ENCODE data around the gene OR51L1. TPM values are rescaled to one million over a fixed set of nuclear protein-coding genes. Genes with fewer than 3 reads are reported as not detected.

OR51L1 gene
- total RNA-seq, 2 donors from 2014 or later = not detected

GRCh38 chr11:5013012-5013411 is 18.4 kb downstream of the OR51L1 start:
- H3K27me3 Mint-ChIP-seq = no peaks in the 10 kb centered on the region
- H3K4me3 Mint-ChIP-seq = no peak overlapping the region
- ATAC-seq = no peak
- H3K9me3 Mint-ChIP-seq = no peaks in the 10 kb centered on the region
- no peak for DNase-seq (ENCODE audit: low spot score)
- H3K36me3 Mint-ChIP-seq = no peaks in the 10 kb centered on the region
- H3K27ac Mint-ChIP-seq = no peak overlapping the region
- H3K4me1 Mint-ChIP-seq (ENCODE audit: low read depth in 2 of 2) = no peaks in the 10 kb centered on the region

- H3K9me3 Mint-ChIP-seq = peaks cover 21% of the 10 kb centered on the region
- no peak for ATAC-seq
- H3K36me3 Mint-ChIP-seq = peaks cover 6% of the 10 kb centered on the region
- DNase-seq (ENCODE audit: low spot score) = no peak
- no peak overlapping the region for H3K27ac Mint-ChIP-seq
- no peaks in the 10 kb centered on the region for H3K4me1 Mint-ChIP-seq (ENCODE audit: low read depth in 2 of 2)
- H3K4me3 Mint-ChIP-seq = no peak overlapping the region
- no peaks in the 10 kb centered on the region for H3K27me3 Mint-ChIP-seq
These were observed 27.3 kb downstream of the OR51L1 start for GRCh38 chr11:5021996-5022395.

GRCh38 chr11:5036669-5037068 is 42.0 kb downstream of the OR51L1 start:
- H3K4me3 Mint-ChIP-seq = no peak overlapping the region

GRCh38 chr11:5037926-5038325 is 43.3 kb downstream of the OR51L1 start:
- ATAC-seq (no peak), DNase-seq (ENCODE audit: low spot score) (no peak)
- Mint-ChIP-seq H3K36me3 (no peaks in the 10 kb centered on the region), H3K27me3 (no peaks in the 10 kb centered on the region), H3K4me3 (no peak overlapping the region), H3K27ac (no peak overlapping the region), H3K9me3 (peaks cover 8% of the 10 kb centered on the region), H3K4me1 (ENCODE audit: low read depth in 2 of 2) (no peaks in the 10 kb centered on the region)

More at GRCh38 chr11:5036669-5037068, 42.0 kb downstream of the OR51L1 start:
- Mint-ChIP-seq H3K4me1 (ENCODE audit: low read depth in 2 of 2) (no peaks in the 10 kb centered on the region), H3K27me3 (no peaks in the 10 kb centered on the region), H3K36me3 (no peaks in the 10 kb centered on the region), H3K27ac (no peak overlapping the region), H3K9me3 (peaks cover 4% of the 10 kb centered on the region)
- no peak for DNase-seq (ENCODE audit: low spot score)
- ATAC-seq = no peak

- Mint-ChIP-seq H3K27ac (no peak overlapping the region), H3K9me3 (peaks cover 8% of the 10 kb centered on the region), H3K36me3 (no peaks in the 10 kb centered on the region), H3K4me1 (ENCODE audit: low read depth in 2 of 2) (no peaks in the 10 kb centered on the region), H3K4me3 (no peak overlapping the region), H3K27me3 (no peaks in the 10 kb centered on the region)
- DNase-seq (ENCODE audit: low spot score) (no peak), ATAC-seq (no peak)
These were observed 43.7 kb downstream of the OR51L1 start for GRCh38 chr11:5038341-5038740.

GRCh38 chr11:5040876-5041275 is 46.2 kb downstream of the OR51L1 start:
- no peak overlapping the region for H3K27ac Mint-ChIP-seq
- no peaks in the 10 kb centered on the region for H3K27me3 Mint-ChIP-seq
- no peaks in the 10 kb centered on the region for H3K36me3 Mint-ChIP-seq
- DNase-seq (ENCODE audit: low spot score) (no peak), ATAC-seq (no peak)
- peaks cover 8% of the 10 kb centered on the region for H3K9me3 Mint-ChIP-seq
- H3K4me1 Mint-ChIP-seq (ENCODE audit: low read depth in 2 of 2) = no peaks in the 10 kb centered on the region
- H3K4me3 Mint-ChIP-seq = no peak overlapping the region

- Mint-ChIP-seq H3K9me3 (peaks cover 8% of the 10 kb centered on the region), H3K27ac (no peak overlapping the region), H3K4me1 (ENCODE audit: low read depth in 2 of 2) (no peaks in the 10 kb centered on the region), H3K4me3 (no peak overlapping the region), H3K36me3 (no peaks in the 10 kb centered on the region), H3K27me3 (no peaks in the 10 kb centered on the region)
- DNase-seq (ENCODE audit: low spot score) (no peak), ATAC-seq (no peak)
These were observed 47.4 kb downstream of the OR51L1 start for GRCh38 chr11:5042091-5042490.

GRCh38 chr11:5043380-5043779 is 48.7 kb downstream of the OR51L1 start:
- no peak for DNase-seq (ENCODE audit: low spot score)
- no peaks in the 10 kb centered on the region for H3K36me3 Mint-ChIP-seq
- no peaks in the 10 kb centered on the region for H3K4me1 Mint-ChIP-seq (ENCODE audit: low read depth in 2 of 2)
- H3K27me3 Mint-ChIP-seq = no peaks in the 10 kb centered on the region
- no peak overlapping the region for H3K27ac Mint-ChIP-seq
- H3K9me3 Mint-ChIP-seq = peaks cover 4% of the 10 kb centered on the region
- no peak for ATAC-seq
- no peak overlapping the region for H3K4me3 Mint-ChIP-seq

- no peaks in the 10 kb centered on the region for H3K4me1 Mint-ChIP-seq (ENCODE audit: low read depth in 2 of 2)
- H3K27ac Mint-ChIP-seq = no peak within 1 kb of the TSS
- H3K4me3 Mint-ChIP-seq = no peak within 1 kb of the TSS
These were observed 51.6 kb downstream of the OR51L1 start, which contains the start of gene OR52J3 for GRCh38 chr11:5046226-5046625. TSS of gene OR52J3 (plus strand) at chr11:5046526. CDS start at chr11:5046526, 0 bp downstream.

GRCh38 chr11:5046754-5047330 is 52.2 kb downstream of the OR51L1 start:
- peaks cover 0 to 7% of the 10 kb centered on the region in 2 donors for H3K27me3 Mint-ChIP-seq
- H3K27ac Mint-ChIP-seq = no peak overlapping the region
- H3K4me3 Mint-ChIP-seq = no peak overlapping the region
- no peaks in the 10 kb centered on the region for H3K36me3 Mint-ChIP-seq
- H3K4me1 Mint-ChIP-seq (ENCODE audit: low read depth in 2 of 2) = no peaks in the 10 kb centered on the region
- DNase-seq (ENCODE audit: low spot score) (no peak), ATAC-seq (no peak)
- H3K9me3 Mint-ChIP-seq = peaks cover 4% of the 10 kb centered on the region

More at GRCh38 chr11:5046226-5046625, 51.6 kb downstream of the OR51L1 start, which contains the start of gene OR52J3:
- H3K36me3 Mint-ChIP-seq = no peaks in the 10 kb centered on the region
- peaks cover 0 to 7% of the 10 kb centered on the region in 2 donors for H3K27me3 Mint-ChIP-seq
- DNase-seq (ENCODE audit: low spot score) (no peak), ATAC-seq (no peak)
- peaks cover 4% of the 10 kb centered on the region for H3K9me3 Mint-ChIP-seq

Other genes with a start within 250 kb of the OR51L1 start
- gene OR51F1, start 224.9 kb upstream of the OR51L1 start, total RNA-seq = not detected
- gene OR52R1, start 190.5 kb upstream of the OR51L1 start, total RNA-seq = not detected
- not detected for gene OR51F2, start 173.5 kb upstream of the OR51L1 start, total RNA-seq
- not detected for gene OR51S1, start 145.6 kb upstream of the OR51L1 start, total RNA-seq
- gene OR51T1, start 113.0 kb upstream of the OR51L1 start, total RNA-seq = not detected
- gene OR51A7, start 91.1 kb upstream of the OR51L1 start, total RNA-seq = not detected
- not detected for gene OR51G2, start 75.5 kb upstream of the OR51L1 start, total RNA-seq
- not detected for gene OR51G1, start 70.5 kb upstream of the OR51L1 start, total RNA-seq
- not detected for gene OR51A4, start 47.2 kb upstream of the OR51L1 start, total RNA-seq
- gene OR51A2, start 39.1 kb upstream of the OR51L1 start, total RNA-seq = not detected
- gene OR52J3, start 51.7 kb downstream of the OR51L1 start, total RNA-seq = not detected
- gene OR52E2, start 64.8 kb downstream of the OR51L1 start, total RNA-seq = not detected
- gene OR52E1, start 74.7 kb downstream of the OR51L1 start, total RNA-seq = not detected
- not detected for gene OR52A5, start 143.5 kb downstream of the OR51L1 start, total RNA-seq
- gene OR52A1, start 159.9 kb downstream of the OR51L1 start, total RNA-seq = not detected
- gene OR51V1, start 205.8 kb downstream of the OR51L1 start, total RNA-seq = not detected
- gene HBB, start 232.2 kb downstream of the OR51L1 start, total RNA-seq = not detected
- not detected for gene HBD, start 239.6 kb downstream of the OR51L1 start, total RNA-seq

All from natural killer cell treated with Interleukin-12 subunit alpha and Interleukin-12 subunit beta and Interleukin-15 and Interleukin-18, amount 100 ng/mL, for 72 hours (primary cell).